Measurements from ENCODE around the gene IQCH.

DNA sequence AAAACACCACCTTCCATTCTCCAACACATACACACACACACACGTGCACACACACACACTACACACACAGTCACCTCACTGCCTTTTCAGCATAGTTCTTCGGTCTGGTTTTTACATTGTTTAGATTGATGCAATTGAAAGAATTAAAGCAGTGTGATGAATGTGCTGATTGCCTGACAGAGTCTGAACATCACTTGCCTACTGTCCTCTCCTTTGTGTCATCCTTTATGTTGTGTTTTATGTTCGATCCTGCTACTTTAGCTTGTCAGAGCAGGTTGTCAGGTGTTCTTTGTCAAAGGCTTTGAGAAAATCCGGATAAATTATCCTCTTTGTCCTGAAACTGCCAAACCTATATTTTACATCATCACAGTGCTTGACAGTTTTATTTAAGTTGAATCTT is 80.4 kb downstream of the IQCH start:
- TF ChIP-seq, protein P1, sequence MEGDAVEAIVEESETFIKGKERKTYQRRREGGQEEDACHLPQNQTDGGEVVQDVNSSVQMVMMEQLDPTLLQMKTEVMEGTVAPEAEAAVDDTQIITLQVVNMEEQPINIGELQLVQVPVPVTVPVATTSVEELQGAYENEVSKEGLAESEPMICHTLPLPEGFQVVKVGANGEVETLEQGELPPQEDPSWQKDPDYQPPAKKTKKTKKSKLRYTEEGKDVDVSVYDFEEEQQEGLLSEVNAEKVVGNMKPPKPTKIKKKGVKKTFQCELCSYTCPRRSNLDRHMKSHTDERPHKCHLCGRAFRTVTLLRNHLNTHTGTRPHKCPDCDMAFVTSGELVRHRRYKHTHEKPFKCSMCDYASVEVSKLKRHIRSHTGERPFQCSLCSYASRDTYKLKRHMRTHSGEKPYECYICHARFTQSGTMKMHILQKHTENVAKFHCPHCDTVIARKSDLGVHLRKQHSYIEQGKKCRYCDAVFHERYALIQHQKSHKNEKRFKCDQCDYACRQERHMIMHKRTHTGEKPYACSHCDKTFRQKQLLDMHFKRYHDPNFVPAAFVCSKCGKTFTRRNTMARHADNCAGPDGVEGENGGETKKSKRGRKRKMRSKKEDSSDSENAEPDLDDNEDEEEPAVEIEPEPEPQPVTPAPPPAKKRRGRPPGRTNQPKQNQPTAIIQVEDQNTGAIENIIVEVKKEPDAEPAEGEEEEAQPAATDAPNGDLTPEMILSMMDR (conservative IDR thresholded peaks at IDR 0.05 in 1 of 2, IDR thresholded peaks at IDR 0.05 in 1 of 2; ENCODE audit: low read depth in 1 of 2, low read length in 2 of 2): no peak
- TF ChIP-seq EZH2 (IDR thresholded peaks at IDR 0.05; ENCODE audit: low read length, missing control alignments): no peak
